WTC11 (cell line): ENCODE data around the gene GDF2.

Source experiments
- CTCF ChIP-seq: fragments of 200-600 bp; IDR thresholded peaks from 2 replicates; pipeline ENCODE4 v1.8.0; 2022; ENCODE audit warnings: antibody characterized with exemption
- FOXP1 ChIP-seq: sonication (generic); formaldehyde crosslinking; IDR thresholded peaks from 2 replicates; pipeline ENCODE4 v1.8.0; 2022; ENCODE audit warnings: missing genetic modification reagents, mild to moderate bottlenecking, moderate library complexity, borderline replicate concordance
- HMGA2 ChIP-seq: fragments of 250-450 bp; sonication (Bioruptor Pico); IDR thresholded peaks from 2 replicates; pipeline ENCODE4 v1.4.0; 2021; ENCODE audit warnings: mild to moderate bottlenecking, moderate library complexity
- MXD4 ChIP-seq: fragments of 250-450 bp; sonication (Bioruptor Pico); IDR thresholded peaks from 2 replicates; pipeline ENCODE4 v1.8.0; 2021; ENCODE audit warnings: mild to moderate bottlenecking, moderate library complexity, borderline replicate concordance
- PREB ChIP-seq: sonication (generic); formaldehyde crosslinking; IDR thresholded peaks from 2 replicates; pipeline ENCODE4 v1.8.1; 2022; ENCODE audit warnings: mild to moderate bottlenecking, missing genetic modification reagents, moderate library complexity, borderline replicate concordance
- SMAD3 ChIP-seq: sonication (generic); formaldehyde crosslinking; IDR thresholded peaks from 2 replicates; pipeline ENCODE4 v1.8.0; 2022; ENCODE audit warnings: missing genetic modification reagents, mild to moderate bottlenecking, borderline replicate concordance
- SP1 ChIP-seq: sonication (generic); formaldehyde crosslinking; conservative IDR thresholded peaks from 2 replicates; pipeline ENCODE4 v1.8.1; 2022; ENCODE audit warnings: missing genetic modification reagents
- TEAD4 ChIP-seq: sonication (generic); formaldehyde crosslinking; IDR thresholded peaks from 2 replicates; pipeline ENCODE4 v1.8.0; 2022; ENCODE audit warnings: mild to moderate bottlenecking, missing genetic modification reagents
- ZNF263 ChIP-seq: sonication (generic); formaldehyde crosslinking; IDR thresholded peaks from 2 replicates; pipeline ENCODE4 v1.8.1; 2022; ENCODE audit warnings: low read depth, mild to moderate bottlenecking, moderate library complexity, missing genetic modification reagents
- ZNF281 ChIP-seq: sonication (generic); formaldehyde crosslinking; IDR thresholded peaks from 2 replicates; pipeline ENCODE4 v1.8.0; 2023; ENCODE audit warnings: mild to moderate bottlenecking, missing genetic modification reagents
- TF ChIP-seq, protein P1 (sequence below): sonication (generic); formaldehyde crosslinking; IDR thresholded peaks from 2 replicates; pipeline ENCODE4 v1.8.1; 2022; ENCODE audit warnings: mild to moderate bottlenecking, moderate library complexity, missing genetic modification reagents
- TF ChIP-seq, protein P2 (sequence below): sonication (generic); formaldehyde crosslinking; conservative IDR thresholded peaks from 2 replicates; pipeline ENCODE4 v1.8.1; 2022; ENCODE audit warnings: mild to moderate bottlenecking, missing genetic modification reagents

- no peak for TF ChIP-seq CTCF
- TF ChIP-seq SMAD3 (CRISPR knock-in tag) = no peak
- TF ChIP-seq, protein P1, sequence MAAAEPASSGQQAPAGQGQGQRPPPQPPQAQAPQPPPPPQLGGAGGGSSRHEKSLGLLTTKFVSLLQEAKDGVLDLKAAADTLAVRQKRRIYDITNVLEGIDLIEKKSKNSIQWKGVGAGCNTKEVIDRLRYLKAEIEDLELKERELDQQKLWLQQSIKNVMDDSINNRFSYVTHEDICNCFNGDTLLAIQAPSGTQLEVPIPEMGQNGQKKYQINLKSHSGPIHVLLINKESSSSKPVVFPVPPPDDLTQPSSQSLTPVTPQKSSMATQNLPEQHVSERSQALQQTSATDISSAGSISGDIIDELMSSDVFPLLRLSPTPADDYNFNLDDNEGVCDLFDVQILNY (CRISPR knock-in tag) = no peak
- TF ChIP-seq ZNF263 (CRISPR knock-in tag) = no peak
- TF ChIP-seq TEAD4 (CRISPR knock-in tag) = no peak
- TF ChIP-seq HMGA2 (CRISPR knock-in tag) = no peak
- TF ChIP-seq PREB (CRISPR knock-in tag) = no peak
- no peak for TF ChIP-seq SP1 (CRISPR knock-in tag)
- TF ChIP-seq ZNF281 (CRISPR knock-in tag) = no peak
- TF ChIP-seq MXD4 (CRISPR knock-in tag) = no peak
- TF ChIP-seq FOXP1 (CRISPR knock-in tag) = no peak
- TF ChIP-seq, protein P2, sequence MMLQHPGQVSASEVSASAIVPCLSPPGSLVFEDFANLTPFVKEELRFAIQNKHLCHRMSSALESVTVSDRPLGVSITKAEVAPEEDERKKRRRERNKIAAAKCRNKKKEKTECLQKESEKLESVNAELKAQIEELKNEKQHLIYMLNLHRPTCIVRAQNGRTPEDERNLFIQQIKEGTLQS (CRISPR knock-in tag) = no peak
Measured at GRCh38 chr10:47303866-47304265, 18.4 kb upstream of the GDF2 start.
